HL-60 (cell line): ENCODE data around the gene MYO1E.

Experiments
- DNase-seq, 2 experiments: peaks; one replicate each; pipeline ENCODE4 v3.0.0-alpha.2; 2010 to 2020; ENCODE audit warnings: low read depth in 1 of 2, low spot score in 1 of 2
- H3K27ac ChIP-seq: fragments of 250-450 bp; sonication (Bioruptor Pico); replicated peaks from 2 replicates; pipeline ENCODE4 v1.5.1; 2020; ENCODE audit warnings: mild to moderate bottlenecking, moderate library complexity
- H3K27me3 ChIP-seq: fragments of 250-450 bp; sonication (Bioruptor Pico); 2 replicates; pipeline ENCODE4 v1.5.1; 2021; ENCODE audit warnings: mild to moderate bottlenecking, moderate library complexity; ENCODE audit not compliant: insufficient read depth, poor library complexity, severe bottlenecking
- H3K4me3 ChIP-seq: replicated peaks from 2 replicates; pipeline ENCODE4 v1.5.1; 2011; ENCODE audit warnings: mild to moderate bottlenecking, control low read depth, low read length; ENCODE audit not compliant: insufficient read depth
- CTCF ChIP-seq: IDR thresholded peaks from one replicate; pipeline ENCODE4 v1.5.1; 2011; ENCODE audit warnings: low read length, control low read depth, inconsistent platforms; ENCODE audit not compliant: insufficient read depth
- GABPA ChIP-seq: IDR thresholded peaks from 2 replicates; pipeline ENCODE4 v1.6.1; 2012; ENCODE audit warnings: low read depth
- POLR2AphosphoS5 ChIP-seq: IDR thresholded peaks from 2 replicates; pipeline ENCODE4 v1.6.1; 2012; ENCODE audit warnings: low read depth
- REST ChIP-seq: IDR thresholded peaks from 2 replicates; pipeline ENCODE4 v1.6.1; 2012; ENCODE audit warnings: low read depth; ENCODE audit not compliant: insufficient replicate concordance
- SPI1 ChIP-seq: IDR thresholded peaks from 2 replicates; pipeline ENCODE4 v1.6.1; 2012; ENCODE audit warnings: low read depth, mild to moderate bottlenecking, borderline replicate concordance

MYO1E gene

GRCh38 chr15:59307165-59307537 is 65.5 kb downstream of the MYO1E start:
- DNase-seq, result no peak
- Histone ChIP-seq H3K27me3 (peaks cover 2% of the 10 kb centered on the region), H3K4me3 (no peak overlapping the region), H3K27ac (no peak overlapping the region)
- TF ChIP-seq SPI1, result no peak
- no peak for TF ChIP-seq CTCF
- TF ChIP-seq GABPA, result no peak
- no peak for TF ChIP-seq POLR2AphosphoS5
- no peak for TF ChIP-seq REST

- DNase-seq, result no peak
Observed at GRCh38 chr15:59306520-59307164, 66.0 kb downstream of the MYO1E start.

More at GRCh38 chr15:59306520-59307164, 66.0 kb downstream of the MYO1E start:
- Histone ChIP-seq H3K27ac (no peak overlapping the region), H3K27me3 (no peaks in the 10 kb centered on the region), H3K4me3 (no peak overlapping the region)
- no peak for TF ChIP-seq REST
- no peak for TF ChIP-seq CTCF
- TF ChIP-seq GABPA, result no peak
- no peak for TF ChIP-seq POLR2AphosphoS5
- TF ChIP-seq SPI1, result no peak
